ENCODE results near the gene TMEM233.

- no peak for TF ChIP-seq CTCF (IDR thresholded peaks at IDR 0.05 in 4 of 5, conservative IDR thresholded peaks at IDR 0.05 in 1 of 5)
- TF ChIP-seq POLR2A (IDR thresholded peaks at IDR 0.05), result no peak
These were observed 97.7 kb downstream of the TMEM233 start for GRCh38 chr12:119691202-119691810.

Measured in gastrocnemius medialis (tissue), 4 donors.